Activated CD8-positive, alpha-beta memory T cell treated with anti-CD3 and anti-CD28 coated beads, Interleukin-2, amount 50 U/mL, for 24 hours (primary cell): Measurements from ENCODE around the gene DENND1A.

Experiments used
- DNase-seq: peaks from one replicate; pipeline ENCODE4 v3.0.0-alpha.2; 2020; ENCODE audit errors: extremely low read depth

Gene DENND1A

GRCh38 chr9:123615381-123615780, 314.5 kb downstream of the DENND1A start:
- DNase-seq = no peak

GRCh38 chr9:123614306-123615263, 315.3 kb downstream of the DENND1A start:
- no peak for DNase-seq

- DNase-seq = no peak
Measured at GRCh38 chr9:123611226-123611625, 318.7 kb downstream of the DENND1A start.

- no peak for DNase-seq
Measured at GRCh38 chr9:123609844-123610243, 320.1 kb downstream of the DENND1A start.

- DNase-seq = no peak
Measured at GRCh38 chr9:123608104-123608503, 321.8 kb downstream of the DENND1A start.

- DNase-seq = no peak
Measured at GRCh38 chr9:123607479-123607878, 322.4 kb downstream of the DENND1A start.

GRCh38 chr9:123606141-123606540, 323.8 kb downstream of the DENND1A start:
- DNase-seq = no peak

GRCh38 chr9:123605286-123605685, 324.6 kb downstream of the DENND1A start:
- DNase-seq = no peak

- DNase-seq = no peak
Measured at GRCh38 chr9:123604861-123605260, 325.1 kb downstream of the DENND1A start.

- no peak for DNase-seq
Measured at GRCh38 chr9:123601828-123602227, 328.1 kb downstream of the DENND1A start.

GRCh38 chr9:123599781-123600180, 330.1 kb downstream of the DENND1A start:
- no peak for DNase-seq

GRCh38 chr9:123597876-123598556, 331.9 kb downstream of the DENND1A start:
- DNase-seq = no peak

- DNase-seq = no peak
Measured at GRCh38 chr9:123597048-123597447, 332.9 kb downstream of the DENND1A start.

- no peak for DNase-seq
Measured at GRCh38 chr9:123591283-123591682, 338.6 kb downstream of the DENND1A start.

GRCh38 chr9:123590499-123590898, 339.4 kb downstream of the DENND1A start:
- no peak for DNase-seq

GRCh38 chr9:123589361-123590239, 340.3 kb downstream of the DENND1A start:
- no peak for DNase-seq

GRCh38 chr9:123586275-123586674, 343.7 kb downstream of the DENND1A start:
- DNase-seq = no peak

- DNase-seq = no peak
Measured at GRCh38 chr9:123584202-123585176, 345.4 kb downstream of the DENND1A start.

- no peak for DNase-seq
Measured at GRCh38 chr9:123583646-123584045, 346.3 kb downstream of the DENND1A start.

GRCh38 chr9:123571240-123571639, 358.7 kb downstream of the DENND1A start:
- no peak for DNase-seq
